GM12872 (cell line): ENCODE data around the gene ASXL1.

Experiments
- CTCF ChIP-seq: IDR thresholded peaks from 3 replicates; pipeline ENCODE4 v1.5.1; 2011; ENCODE audit warnings: low read depth, mild to moderate bottlenecking, low read length, moderate library complexity; ENCODE audit not compliant: insufficient read depth

The ASXL1 gene

GRCh38 chr20:32370897-32371296, 12.8 kb downstream of the ASXL1 start:
- TF ChIP-seq CTCF, result no peak

GRCh38 chr20:32378461-32378860, 20.3 kb downstream of the ASXL1 start:
- no peak for TF ChIP-seq CTCF

GRCh38 chr20:32380745-32381144, 22.6 kb downstream of the ASXL1 start:
- TF ChIP-seq CTCF, result no peak

GRCh38 chr20:32382102-32382950, 24.2 kb downstream of the ASXL1 start:
- no peak for TF ChIP-seq CTCF

- TF ChIP-seq CTCF, result no peak
These were observed 27.4 kb downstream of the ASXL1 start for GRCh38 chr20:32385541-32385940.

GRCh38 chr20:32386091-32386490, 28.0 kb downstream of the ASXL1 start:
- TF ChIP-seq CTCF, result no peak

- TF ChIP-seq CTCF, result no peak
These were observed 29.1 kb downstream of the ASXL1 start for GRCh38 chr20:32387252-32387651.

GRCh38 chr20:32391003-32391402, 32.9 kb downstream of the ASXL1 start:
- TF ChIP-seq CTCF, result no peak
